Keratinocyte (primary cell): Measurements from ENCODE around the gene PRKAR1A. TPM values are rescaled to one million over a fixed set of nuclear protein-coding genes. Genes with fewer than 3 reads are reported as not detected.

Experiments
- DNase-seq: peaks from one replicate; pipeline ENCODE4 v3.0.0-alpha.2; 2011; ENCODE audit warnings: low read depth, missing footprints, low spot score
- FAIRE-seq: peaks from 2 replicates; lab custom pipeline; 2011; peaks lifted over from hg19 to GRCh38; lab: Jason Lieb, UNC
- H2AFZ ChIP-seq: 2 replicates; pipeline ENCODE4 v1.6.0; 2012; ENCODE audit warnings: low read length, control low read depth, inconsistent platforms; ENCODE audit not compliant: control insufficient read depth
- H3K27ac ChIP-seq: 2 replicates; pipeline ENCODE4 v1.5.1; 2011; ENCODE audit warnings: low read length; ENCODE audit not compliant: control insufficient read depth, insufficient read depth
- H3K27me3 ChIP-seq: 3 replicates; pipeline ENCODE4 v1.6.0; 2011; ENCODE audit warnings: low read length; ENCODE audit not compliant: control insufficient read depth, insufficient read depth; ENCODE audit errors: extremely low read depth
- H3K36me3 ChIP-seq, 2 experiments: 2 replicates in 1 of 2; 3 replicates in 1 of 2; pipeline ENCODE4 v1.5.1; 2011; ENCODE audit warnings: low read length in 2 of 2, mild to moderate bottlenecking in 1 of 2; ENCODE audit not compliant: control insufficient read depth in 2 of 2, insufficient read depth in 2 of 2; ENCODE audit errors: extremely low read depth in 1 of 2
- H3K4me1 ChIP-seq: 3 replicates; pipeline ENCODE4 v1.5.1; 2011; ENCODE audit warnings: low read length; ENCODE audit not compliant: control insufficient read depth, insufficient read depth; ENCODE audit errors: extremely low read depth
- H3K4me2 ChIP-seq: 3 replicates; pipeline ENCODE4 v1.6.0; 2011; ENCODE audit warnings: low read depth, low read length; ENCODE audit not compliant: control insufficient read depth, insufficient read depth; ENCODE audit errors: extremely low read depth
- H3K4me3 ChIP-seq, 3 experiments: fragments of 200-600 bp in 1 of 3; sonication (generic) in 1 of 3; 2 replicates in 2 of 3; 3 replicates in 1 of 3; pipeline ENCODE4 v1.5.1; 2011 to 2016; ENCODE audit warnings: low read length in 3 of 3, mild to moderate bottlenecking in 3 of 3, control low read depth in 2 of 3, inconsistent platforms in 1 of 3, low read depth in 1 of 3, mixed read lengths in 1 of 3, mixed run types in 1 of 3, moderate library complexity in 1 of 3; ENCODE audit not compliant: control insufficient read depth in 2 of 3, insufficient read depth in 2 of 3; ENCODE audit errors: extremely low read depth in 1 of 3
- H3K79me2 ChIP-seq: 2 replicates; pipeline ENCODE4 v1.6.0; 2012; ENCODE audit warnings: low read length; ENCODE audit not compliant: control insufficient read depth, insufficient read depth
- H3K9ac ChIP-seq: 3 replicates; pipeline ENCODE4 v1.6.0; 2011; ENCODE audit warnings: low read length; ENCODE audit not compliant: control insufficient read depth, insufficient read depth; ENCODE audit errors: extremely low read depth
- H3K9me1 ChIP-seq: 3 replicates; pipeline ENCODE4 v1.6.0; 2011; ENCODE audit warnings: low read length; ENCODE audit not compliant: control insufficient read depth, insufficient read depth; ENCODE audit errors: extremely low read depth
- H3K9me3 ChIP-seq: 2 replicates; pipeline ENCODE4 v1.5.1; 2012; ENCODE audit warnings: low read depth, low read length; ENCODE audit not compliant: control insufficient read depth
- H4K20me1 ChIP-seq: 3 replicates; pipeline ENCODE4 v1.6.0; 2011; ENCODE audit warnings: low read length; ENCODE audit not compliant: control insufficient read depth, insufficient read depth; ENCODE audit errors: extremely low read depth
- EZH2 ChIP-seq: IDR thresholded peaks from one replicate; pipeline ENCODE4 v1.6.1; 2012; ENCODE audit warnings: inconsistent platforms, mild to moderate bottlenecking, low read length, moderate library complexity
- dilution Hi-C: fragments of 300-500 bp; cut with MboI; formaldehyde crosslinking; loops from one replicate; pipeline ENCODE4 v1.7.0; 2020; ENCODE audit warnings: low sequenced_read_pairs; ENCODE audit not compliant: extremely low pct_ligation_motif_present
- polyA plus RNA-seq, 5 experiments: library from polyadenylated mRNA; depleted of rRNA in 3 of 5; stranded (reverse) in 3 of 5; stranded (forward) in 1 of 5; unstranded in 1 of 5; fragments of >200 nt; gene quantifications; 1 replicate in 1 of 5; 2 replicates in 3 of 5; 3 replicates in 1 of 5; pipeline versions ENCODE4 v1.2.1 to v1.2.3, GENCODE V29; 2011 to 2012; ENCODE audit warnings: missing spikeins in 2 of 5, low read depth in 1 of 5, low replicate concordance in 1 of 5
- TF ChIP-seq, protein P1 (sequence below), 3 experiments: IDR thresholded peaks in 1 of 3; conservative IDR thresholded peaks in 1 of 3; optimal IDR thresholded peaks in 1 of 3; 2 replicates in 2 of 3; 3 replicates in 1 of 3; pipeline versions ENCODE3 to v1.5.1; 2011; ENCODE audit warnings: low read length in 3 of 3, mild to moderate bottlenecking in 3 of 3, moderate library complexity in 2 of 3, control low read depth in 1 of 3, inconsistent platforms in 1 of 3; ENCODE audit not compliant: insufficient read depth in 2 of 3; ENCODE audit errors: extremely low read depth in 1 of 3

Gene PRKAR1A
- polyA plus RNA-seq, 1 donor (not counting 4 experiments of a cell fraction or from before 2014, with no cell fraction given) = 212 TPM

DNA sequence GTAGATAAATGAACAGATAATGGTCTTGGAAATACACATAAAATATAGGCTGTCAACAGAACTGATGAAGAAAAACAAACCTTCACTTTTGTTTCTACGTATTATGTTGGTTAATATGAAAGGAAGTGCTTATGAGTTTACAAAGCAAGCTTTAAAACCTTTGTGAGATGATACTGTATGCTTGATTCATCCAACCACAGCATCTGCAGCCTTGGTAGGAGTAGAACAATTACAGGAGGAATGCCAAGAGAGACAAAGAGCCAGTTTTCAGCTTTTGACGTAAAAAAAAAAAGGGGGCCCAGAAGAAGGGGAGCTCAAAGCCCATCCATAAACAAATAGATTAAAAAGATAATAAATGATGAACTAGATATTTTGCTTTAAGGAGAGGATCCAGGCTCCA is 75.6 kb downstream of the PRKAR1A start:
- Histone ChIP-seq H3K9me1 (no peaks in the 10 kb centered on the region), H4K20me1 (no peaks in the 10 kb centered on the region), H3K4me2 (no peak overlapping the region), H3K4me3 (no peak overlapping the region), H3K27ac (no peak overlapping the region), H3K27me3 (no peaks in the 10 kb centered on the region), H3K79me2 (no peaks in the 10 kb centered on the region), H3K4me1 (peaks cover 6% of the 10 kb centered on the region), H2AFZ (no peak overlapping the region), H3K9me3 (no peaks in the 10 kb centered on the region), H3K36me3 (no peaks in the 10 kb centered on the region), H3K9ac (no peak overlapping the region)
- TF ChIP-seq, protein P1, sequence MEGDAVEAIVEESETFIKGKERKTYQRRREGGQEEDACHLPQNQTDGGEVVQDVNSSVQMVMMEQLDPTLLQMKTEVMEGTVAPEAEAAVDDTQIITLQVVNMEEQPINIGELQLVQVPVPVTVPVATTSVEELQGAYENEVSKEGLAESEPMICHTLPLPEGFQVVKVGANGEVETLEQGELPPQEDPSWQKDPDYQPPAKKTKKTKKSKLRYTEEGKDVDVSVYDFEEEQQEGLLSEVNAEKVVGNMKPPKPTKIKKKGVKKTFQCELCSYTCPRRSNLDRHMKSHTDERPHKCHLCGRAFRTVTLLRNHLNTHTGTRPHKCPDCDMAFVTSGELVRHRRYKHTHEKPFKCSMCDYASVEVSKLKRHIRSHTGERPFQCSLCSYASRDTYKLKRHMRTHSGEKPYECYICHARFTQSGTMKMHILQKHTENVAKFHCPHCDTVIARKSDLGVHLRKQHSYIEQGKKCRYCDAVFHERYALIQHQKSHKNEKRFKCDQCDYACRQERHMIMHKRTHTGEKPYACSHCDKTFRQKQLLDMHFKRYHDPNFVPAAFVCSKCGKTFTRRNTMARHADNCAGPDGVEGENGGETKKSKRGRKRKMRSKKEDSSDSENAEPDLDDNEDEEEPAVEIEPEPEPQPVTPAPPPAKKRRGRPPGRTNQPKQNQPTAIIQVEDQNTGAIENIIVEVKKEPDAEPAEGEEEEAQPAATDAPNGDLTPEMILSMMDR (optimal IDR thresholded peaks at IDR 0.05 in 1 of 3, IDR thresholded peaks at IDR 0.05 in 1 of 3, conservative IDR thresholded peaks at IDR 0.05 in 1 of 3; ENCODE audit: extremely low read depth in 1 of 3, insufficient read depth in 2 of 3, low read length in 3 of 3) = no peak
- TF ChIP-seq EZH2 = no peak
- dilution Hi-C loops = no loop called here
- DNase-seq (no peak), FAIRE-seq (no peak)

DNA sequence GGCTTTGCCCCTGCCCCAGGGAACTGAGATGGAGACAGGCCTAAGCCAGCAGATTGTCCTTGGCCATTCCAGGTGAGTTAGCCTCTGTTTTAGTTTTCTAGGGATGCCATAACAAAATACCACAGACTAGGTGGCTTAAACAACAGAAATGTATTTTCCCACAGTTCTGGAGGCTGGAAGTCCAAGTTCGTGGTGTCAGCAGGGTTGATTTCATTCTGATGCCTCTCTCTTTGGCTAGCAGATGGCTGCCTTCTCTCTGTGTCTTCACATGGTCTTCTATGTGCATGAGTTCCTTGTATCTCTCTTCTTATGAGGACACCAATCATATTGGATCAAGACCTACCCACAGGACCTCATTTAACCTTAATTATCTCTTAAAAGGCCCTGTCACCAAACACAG is 76.1 kb downstream of the PRKAR1A start:
- Histone ChIP-seq H3K4me1 (peaks cover 6% of the 10 kb centered on the region), H3K4me2 (no peak overlapping the region), H2AFZ (no peak overlapping the region), H3K9me3 (no peaks in the 10 kb centered on the region), H4K20me1 (no peaks in the 10 kb centered on the region), H3K27me3 (no peaks in the 10 kb centered on the region), H3K79me2 (no peaks in the 10 kb centered on the region), H3K4me3 (no peak overlapping the region), H3K27ac (no peak overlapping the region), H3K9me1 (no peaks in the 10 kb centered on the region), H3K36me3 (no peaks in the 10 kb centered on the region), H3K9ac (no peak overlapping the region)
- dilution Hi-C loops = no loop called here
- no peak for DNase-seq
- FAIRE-seq = no peak
- TF ChIP-seq, protein P1 (optimal IDR thresholded peaks at IDR 0.05 in 1 of 3, IDR thresholded peaks at IDR 0.05 in 1 of 3, conservative IDR thresholded peaks at IDR 0.05 in 1 of 3; ENCODE audit: extremely low read depth in 1 of 3, insufficient read depth in 2 of 3, low read length in 3 of 3) = no peak
- TF ChIP-seq EZH2 = no peak
